WTC11 (cell line): Measurements from ENCODE around the gene PLCXD1. TPM values are rescaled to one million over a fixed set of nuclear protein-coding genes. Genes with fewer than 3 reads are reported as not detected.

Source experiments
- ATAC-seq: fragments of 200-7000 bp; cut with Tn5 transposase; 2 replicates; pipeline ENCODE4 v1.10.0; 2021; ENCODE audit warnings: mild to moderate bottlenecking, moderate library complexity
- CTCF ChIA-PET: fragments of 300-600 bp; sonication (Branson Sonifier 250); formaldehyde crosslinking; loops from one replicate; lab custom pipeline; 2021; ENCODE audit warnings: antibody characterized with exemption; lab: Charles Lee
- POLR2A ChIA-PET: fragments of 350-600 bp; sonication (Branson Sonifier 250); formaldehyde crosslinking; loops from one replicate; lab custom pipeline; 2021; ENCODE audit warnings: antibody characterized with exemption; lab: Charles Lee
- DNase-seq: peaks from one replicate; pipeline ENCODE4 v3.0.0; 2021; ENCODE audit warnings: low spot score
- H3K27ac Mint-ChIP-seq: 2 replicates; pipeline ENCODE4 v1.8.0; 2021; ENCODE audit warnings: mixed read lengths
- H3K27me3 Mint-ChIP-seq: 2 replicates; pipeline ENCODE4 v1.8.0; 2021; ENCODE audit warnings: low read depth, mild to moderate bottlenecking, moderate library complexity, mixed read lengths
- H3K36me3 Mint-ChIP-seq: 2 replicates; pipeline ENCODE4 v1.8.0; 2021; ENCODE audit warnings: mixed read lengths
- H3K4me1 Mint-ChIP-seq: 2 replicates; pipeline ENCODE4 v1.8.0; 2022; ENCODE audit warnings: mixed read lengths
- H3K4me3 Mint-ChIP-seq: 2 replicates; pipeline ENCODE4 v1.8.0; 2021; ENCODE audit warnings: mild to moderate bottlenecking, moderate library complexity, mixed read lengths
- H3K9me3 Mint-ChIP-seq: 2 replicates; pipeline ENCODE4 v1.8.0; 2021; ENCODE audit warnings: mixed read lengths
- AFF4 ChIP-seq: sonication (generic); formaldehyde crosslinking; IDR thresholded peaks from 2 replicates; pipeline ENCODE4 v1.8.1; 2023; ENCODE audit warnings: mild to moderate bottlenecking, missing genetic modification reagents, borderline replicate concordance
- AR ChIP-seq: fragments of 250-450 bp; sonication (Bioruptor Pico); IDR thresholded peaks from 2 replicates; pipeline ENCODE4 v1.9.0; 2021; ENCODE audit warnings: mild to moderate bottlenecking
- CREB1 ChIP-seq: sonication (generic); formaldehyde crosslinking; IDR thresholded peaks from 2 replicates; pipeline ENCODE4 v1.8.0; 2023; ENCODE audit warnings: mild to moderate bottlenecking, missing genetic modification reagents
- FOXK1 ChIP-seq: sonication (generic); formaldehyde crosslinking; IDR thresholded peaks from 2 replicates; pipeline ENCODE4 v1.8.0; 2022; ENCODE audit warnings: mild to moderate bottlenecking, moderate library complexity, missing genetic modification reagents
- HMGXB4 ChIP-seq: sonication (generic); formaldehyde crosslinking; IDR thresholded peaks from 2 replicates; pipeline ENCODE4 v1.8.1; 2023; ENCODE audit warnings: mild to moderate bottlenecking, moderate library complexity, missing genetic modification reagents
- JAZF1 ChIP-seq: fragments of 250-450 bp; sonication (Bioruptor Pico); IDR thresholded peaks from 2 replicates; pipeline ENCODE4 v1.9.0; 2021; ENCODE audit warnings: moderate library complexity, mild to moderate bottlenecking, inconsistent platforms
- MXD4 ChIP-seq: fragments of 250-450 bp; sonication (Bioruptor Pico); IDR thresholded peaks from 2 replicates; pipeline ENCODE4 v1.8.0; 2021; ENCODE audit warnings: mild to moderate bottlenecking, moderate library complexity, borderline replicate concordance
- NR2C2 ChIP-seq: sonication (generic); formaldehyde crosslinking; IDR thresholded peaks from 2 replicates; pipeline ENCODE4 v1.8.0; 2022; ENCODE audit warnings: mild to moderate bottlenecking, missing genetic modification reagents
- NR3C1 ChIP-seq: sonication (generic); formaldehyde crosslinking; conservative IDR thresholded peaks from 2 replicates; pipeline ENCODE4 v1.8.1; 2023; ENCODE audit warnings: low read depth, mild to moderate bottlenecking, missing genetic modification reagents
- PRDM15 ChIP-seq: sonication (generic); formaldehyde crosslinking; IDR thresholded peaks from 2 replicates; pipeline ENCODE4 v1.8.0; 2022; ENCODE audit warnings: missing genetic modification reagents
- TCF7 ChIP-seq: sonication (generic); formaldehyde crosslinking; IDR thresholded peaks from 2 replicates; pipeline ENCODE4 v1.8.0; 2022; ENCODE audit warnings: mild to moderate bottlenecking, low read depth, missing genetic modification reagents, moderate library complexity
- TP53 ChIP-seq: sonication (generic); formaldehyde crosslinking; IDR thresholded peaks from 2 replicates; pipeline ENCODE4 v1.8.1; 2023; ENCODE audit warnings: mild to moderate bottlenecking, missing genetic modification reagents
- ZBTB43 ChIP-seq: sonication (generic); formaldehyde crosslinking; IDR thresholded peaks from 2 replicates; pipeline ENCODE4 v1.8.1; 2023; ENCODE audit warnings: mild to moderate bottlenecking, missing genetic modification reagents
- ZMAT4 ChIP-seq: fragments of 250-450 bp; sonication (Bioruptor Pico); IDR thresholded peaks from 2 replicates; pipeline ENCODE4 v1.9.0; 2021; ENCODE audit warnings: mild to moderate bottlenecking
- total RNA-seq: library from RNA; stranded (reverse); gene quantifications from 3 replicates; pipeline ENCODE4 v1.2.3, GENCODE V29; 2021
- TF ChIP-seq, protein P1 (sequence below): sonication (generic); formaldehyde crosslinking; IDR thresholded peaks from 2 replicates; pipeline ENCODE4 v1.8.0; 2023; ENCODE audit warnings: missing genetic modification reagents, mild to moderate bottlenecking, borderline replicate concordance

The PLCXD1 gene
- total RNA-seq, 1 experiment from 2014 or later = 131 TPM

DNA sequence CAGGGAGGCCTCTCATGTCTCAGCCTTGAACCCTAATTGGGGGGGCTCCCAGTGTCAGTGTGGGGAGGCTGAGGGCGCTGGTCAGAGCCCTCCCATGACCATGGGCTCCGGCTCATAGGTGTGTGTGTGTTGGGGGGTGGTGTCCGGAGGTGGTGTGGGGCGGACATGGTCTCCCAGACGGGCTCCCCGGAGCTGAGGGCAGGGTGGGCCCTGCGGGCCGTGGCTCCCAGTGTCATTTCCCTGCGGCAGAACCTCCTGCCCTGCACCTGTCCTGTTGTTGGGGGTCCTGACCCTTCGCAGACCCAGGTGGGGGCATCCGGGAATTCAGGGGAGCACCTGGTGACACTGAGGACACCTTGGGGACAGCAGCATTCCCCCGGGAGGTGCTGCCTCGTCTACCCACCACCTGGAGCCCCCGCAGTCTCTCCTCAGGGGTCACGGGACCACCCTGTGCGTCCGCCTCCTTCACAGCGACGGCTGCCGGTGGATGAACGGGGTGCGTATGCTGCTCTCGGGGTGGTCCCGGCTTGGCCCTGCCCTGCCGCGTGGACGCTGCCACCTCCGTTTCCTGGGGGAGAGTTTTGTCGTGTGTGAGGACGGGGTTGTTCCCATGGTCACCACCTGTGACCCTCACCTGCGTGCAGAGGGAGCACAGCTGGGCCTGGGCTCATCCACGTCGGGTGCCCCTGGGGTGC is 51.9 kb downstream of the PLCXD1 start (continued):
- TF ChIP-seq AFF4 (CRISPR knock-in tag) (no peak), MXD4 (CRISPR knock-in tag) (no peak), FOXK1 (CRISPR knock-in tag) (no peak), CREB1 (no peak), AR (CRISPR knock-in tag) (no peak)

DNA sequence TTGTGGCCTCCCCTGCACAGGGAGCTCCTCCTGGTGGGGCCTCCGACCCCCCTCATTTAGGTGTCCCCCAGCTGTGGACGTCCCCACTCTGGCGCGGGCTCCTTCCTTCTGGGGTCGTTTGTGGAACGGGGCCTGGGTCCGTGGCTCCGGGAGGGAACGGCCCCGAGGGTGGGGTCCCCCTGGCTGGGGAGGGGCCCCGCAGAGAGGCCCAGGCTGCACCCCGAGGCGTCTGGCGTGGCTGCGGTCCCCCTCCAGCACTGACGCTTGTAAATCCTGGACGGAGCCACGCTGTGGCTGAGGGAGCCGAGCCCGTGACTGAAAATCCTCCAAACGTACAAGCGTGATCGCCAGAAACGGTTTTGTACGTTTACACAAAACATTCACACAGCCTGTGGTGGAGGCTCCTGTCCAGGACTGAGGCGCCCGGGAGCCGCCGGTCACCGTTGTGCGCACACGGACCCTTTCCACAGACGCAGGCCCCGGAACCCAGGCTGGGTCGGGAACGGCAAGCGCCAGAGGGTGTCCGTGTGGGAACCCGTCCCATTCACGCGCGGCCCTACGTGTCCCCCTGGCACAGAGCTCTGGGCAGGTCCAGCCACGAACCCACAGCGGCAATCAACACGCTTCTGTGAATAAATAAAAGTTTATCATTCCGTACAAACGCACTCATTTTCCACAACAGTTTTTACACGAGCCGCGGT is 52.6 kb downstream of the PLCXD1 start:
- no peaks in the 10 kb centered on the region for H3K9me3 Mint-ChIP-seq
- peaks cover 23% of the 10 kb centered on the region for H3K36me3 Mint-ChIP-seq
- H3K4me3 Mint-ChIP-seq = no peak overlapping the region
- POLR2A ChIA-PET = no interaction called here
- no peak overlapping the region for H3K27ac Mint-ChIP-seq
- CTCF ChIA-PET = no interaction called here
- 0 out of 2 replicates have a peak, but pooled peaks cover 3% of the 10 kb centered on the region for H3K27me3 Mint-ChIP-seq
- no peaks in the 10 kb centered on the region for H3K4me1 Mint-ChIP-seq
- DNase-seq = no peak
- no peak for ATAC-seq
- TF ChIP-seq PRDM15 (no peak), NR2C2 (CRISPR knock-in tag) (no peak), JAZF1 (CRISPR knock-in tag) (no peak), ZMAT4 (CRISPR knock-in tag) (no peak), TCF7 (CRISPR knock-in tag) (no peak), TP53 (CRISPR knock-in tag) (no peak), MXD4 (CRISPR knock-in tag) (no peak), NR3C1 (CRISPR knock-in tag) (no peak), HMGXB4 (CRISPR knock-in tag) (no peak), ZBTB43 (CRISPR knock-in tag) (no peak)
- TF ChIP-seq, protein P1, sequence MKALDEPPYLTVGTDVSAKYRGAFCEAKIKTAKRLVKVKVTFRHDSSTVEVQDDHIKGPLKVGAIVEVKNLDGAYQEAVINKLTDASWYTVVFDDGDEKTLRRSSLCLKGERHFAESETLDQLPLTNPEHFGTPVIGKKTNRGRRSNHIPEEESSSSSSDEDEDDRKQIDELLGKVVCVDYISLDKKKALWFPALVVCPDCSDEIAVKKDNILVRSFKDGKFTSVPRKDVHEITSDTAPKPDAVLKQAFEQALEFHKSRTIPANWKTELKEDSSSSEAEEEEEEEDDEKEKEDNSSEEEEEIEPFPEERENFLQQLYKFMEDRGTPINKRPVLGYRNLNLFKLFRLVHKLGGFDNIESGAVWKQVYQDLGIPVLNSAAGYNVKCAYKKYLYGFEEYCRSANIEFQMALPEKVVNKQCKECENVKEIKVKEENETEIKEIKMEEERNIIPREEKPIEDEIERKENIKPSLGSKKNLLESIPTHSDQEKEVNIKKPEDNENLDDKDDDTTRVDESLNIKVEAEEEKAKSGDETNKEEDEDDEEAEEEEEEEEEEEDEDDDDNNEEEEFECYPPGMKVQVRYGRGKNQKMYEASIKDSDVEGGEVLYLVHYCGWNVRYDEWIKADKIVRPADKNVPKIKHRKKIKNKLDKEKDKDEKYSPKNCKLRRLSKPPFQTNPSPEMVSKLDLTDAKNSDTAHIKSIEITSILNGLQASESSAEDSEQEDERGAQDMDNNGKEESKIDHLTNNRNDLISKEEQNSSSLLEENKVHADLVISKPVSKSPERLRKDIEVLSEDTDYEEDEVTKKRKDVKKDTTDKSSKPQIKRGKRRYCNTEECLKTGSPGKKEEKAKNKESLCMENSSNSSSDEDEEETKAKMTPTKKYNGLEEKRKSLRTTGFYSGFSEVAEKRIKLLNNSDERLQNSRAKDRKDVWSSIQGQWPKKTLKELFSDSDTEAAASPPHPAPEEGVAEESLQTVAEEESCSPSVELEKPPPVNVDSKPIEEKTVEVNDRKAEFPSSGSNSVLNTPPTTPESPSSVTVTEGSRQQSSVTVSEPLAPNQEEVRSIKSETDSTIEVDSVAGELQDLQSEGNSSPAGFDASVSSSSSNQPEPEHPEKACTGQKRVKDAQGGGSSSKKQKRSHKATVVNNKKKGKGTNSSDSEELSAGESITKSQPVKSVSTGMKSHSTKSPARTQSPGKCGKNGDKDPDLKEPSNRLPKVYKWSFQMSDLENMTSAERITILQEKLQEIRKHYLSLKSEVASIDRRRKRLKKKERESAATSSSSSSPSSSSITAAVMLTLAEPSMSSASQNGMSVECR (CRISPR knock-in tag) = no peak
